GM12878 (cell line): ENCODE results near the gene SLC4A1. TPM values are rescaled to one million over a fixed set of nuclear protein-coding genes. Genes with fewer than 3 reads are reported as not detected.

Experiments
- ATAC-seq: fragments of 200-7000 bp; cut with Tn5 transposase; 3 replicates; pipeline ENCODE4 v1.9.1; 2020; ENCODE audit warnings: mild to moderate bottlenecking, moderate library complexity
- BruUV-seq: library from RNA; stranded (reverse); fragments of 400-500 nt; replicated peaks from 2 replicates; lab custom pipeline; 2021; lab: Mats Ljungman, UMichigan
- CTCF ChIA-PET: fragments of 300-600 bp; sonication (Branson Sonifier 250); formaldehyde crosslinking; extraction: SDS; loops from one replicate; lab custom pipeline; 2021; ENCODE audit warnings: inconsistent platforms; lab: Yijun Ruan, JAX
- POLR2A ChIA-PET: fragments of 350-600 bp; formaldehyde crosslinking; extraction: SDS; loops from one replicate; lab custom pipeline; 2021; ENCODE audit warnings: inconsistent platforms; lab: Charles Lee
- RAD21 ChIA-PET: fragments of 300-600 bp; sonication (Branson Sonifier 250); formaldehyde crosslinking; loops from one replicate; lab custom pipeline; 2023; ENCODE audit warnings: antibody characterized with exemption; ENCODE audit not compliant: unreplicated experiment; lab: Charles Lee
- SMC1A ChIA-PET: fragments of 300-600 bp; sonication (Branson Sonifier 250); formaldehyde crosslinking; loops from one replicate; lab custom pipeline; 2023; ENCODE audit not compliant: unreplicated experiment, uncharacterized antibody; lab: Charles Lee
- DNase-seq: peaks from one replicate; pipeline ENCODE4 v3.0.0-alpha.2; 2011; ENCODE audit warnings: low read depth, low spot score
- FAIRE-seq: peaks from 3 replicates; lab custom pipeline; 2011; peaks lifted over from hg19 to GRCh38; lab: Jason Lieb, UNC
- H2AFZ ChIP-seq: 2 replicates; pipeline ENCODE4 v1.6.0; 2011; ENCODE audit warnings: low read depth, low read length, control low read depth; ENCODE audit not compliant: control insufficient read depth
- H3K27ac ChIP-seq: 2 replicates; pipeline ENCODE4 v1.5.1; 2011; ENCODE audit warnings: control low read depth; ENCODE audit not compliant: control insufficient read depth, insufficient read depth
- H3K27me3 ChIP-seq, 2 experiments: replicated peaks in 1 of 2; 2 replicates each; pipeline versions ENCODE4 v1.6.0 to v1.6.1; 2011; ENCODE audit warnings: low read length in 1 of 2; ENCODE audit not compliant: control insufficient read depth in 2 of 2, insufficient read depth in 2 of 2
- H3K36me3 ChIP-seq, 2 experiments: 2 replicates each; pipeline ENCODE4 v1.5.1; 2011; ENCODE audit warnings: low read length in 1 of 2; ENCODE audit not compliant: control insufficient read depth in 2 of 2, insufficient read depth in 2 of 2
- H3K4me1 ChIP-seq: 2 replicates; pipeline ENCODE4 v1.6.1; 2011; ENCODE audit warnings: mild to moderate bottlenecking, low read length, moderate library complexity, mixed read lengths; ENCODE audit not compliant: control insufficient read depth, insufficient read depth
- H3K4me2 ChIP-seq: 2 replicates; pipeline ENCODE4 v1.6.0; 2011; ENCODE audit warnings: control low read depth; ENCODE audit not compliant: control insufficient read depth, insufficient read depth
- H3K4me3 ChIP-seq: fragments of 200-600 bp; sonication (generic); 2 replicates; pipeline ENCODE4 v1.5.1; 2016
- H3K79me2 ChIP-seq: 2 replicates; pipeline ENCODE4 v1.6.0; 2011; ENCODE audit warnings: low read length; ENCODE audit not compliant: control insufficient read depth, insufficient read depth
- H3K9ac ChIP-seq: 2 replicates; pipeline ENCODE4 v1.8.0; 2011; ENCODE audit warnings: low read length, control low read depth, mixed read lengths; ENCODE audit not compliant: control insufficient read depth, insufficient read depth
- H3K9me3 ChIP-seq: replicated peaks from 3 replicates; pipeline ENCODE4 v1.5.1; 2011; ENCODE audit warnings: mild to moderate bottlenecking, low read length; ENCODE audit not compliant: control insufficient read depth, insufficient read depth
- H4K20me1 ChIP-seq: 2 replicates; pipeline ENCODE4 v1.6.0; 2011; ENCODE audit not compliant: control insufficient read depth, insufficient read depth
- CTCF ChIP-seq, 3 experiments: IDR thresholded peaks in 2 of 3; conservative IDR thresholded peaks in 1 of 3; 2 replicates each; pipeline ENCODE4 v1.5.1; 2011; ENCODE audit warnings: low read depth in 3 of 3, low read length in 3 of 3, mild to moderate bottlenecking in 3 of 3, control low read depth in 2 of 3, moderate library complexity in 2 of 3, inconsistent platforms in 1 of 3, mixed read lengths in 1 of 3; ENCODE audit not compliant: control insufficient read depth in 2 of 3, insufficient read depth in 1 of 3; ENCODE audit errors: extremely low read depth in 1 of 3
- POLR2A ChIP-seq: IDR thresholded peaks from 2 replicates; pipeline ENCODE4 v1.6.1; 2011; ENCODE audit warnings: low read depth, mild to moderate bottlenecking, low read length
- WGBS: methylation state at CpG from one replicate; pipeline ENCODE4 v1.1.6; 2016; ENCODE audit warnings: low lambda C conversion rate; ENCODE audit not compliant: insufficient replicate concordance, insufficient coverage; ENCODE audit errors: missing lambda C conversion rate; 5-methylcytosine and 5-hydroxymethylcytosine counted together
- in situ Hi-C: fragments of 300-500 bp; cut with MboI; formaldehyde crosslinking; loops from 9 replicates; pipeline ENCODE4 v1.14.3; 2018; ENCODE audit warnings: mixed read lengths
- intact Hi-C: fragments of 100-400 bp; cut with micrococcal nuclease; formaldehyde crosslinking; loops from one replicate; pipeline ENCODE4 v1.14.2; 2022; ENCODE audit not compliant: unreplicated experiment
- polyA plus RNA-seq, 11 experiments: library from polyadenylated mRNA; depleted of rRNA in 4 of 11; unstranded in 6 of 11; stranded (reverse) in 5 of 11; fragments of >200 nt; fragmentation: Nextera tagmentation in 4 of 11; fragmentation: Illumina TruSeq in 1 of 11; extraction: Ambion mirVana in 4 of 11; extraction: Trizol in 1 of 11; gene quantifications; 1 replicate in 1 of 11; 2 replicates in 10 of 11; pipeline versions ENCODE4 v1.2.1 to v1.2.3, GENCODE V29; 2011 to 2016; ENCODE audit warnings: inconsistent platforms in 2 of 11, missing spikeins in 2 of 11, low read depth in 1 of 11
- total RNA-seq, 4 experiments: library from RNA; depleted of rRNA in 3 of 4; stranded (reverse); fragments of >200 nt in 3 of 4; fragmentation: Illumina TruSeq in 1 of 4; extraction: Trizol in 1 of 4; gene quantifications; 2 replicates each; pipeline versions ENCODE4 v1.2.1 to v1.2.3, GENCODE V29; 2013 to 2021
- TF ChIP-seq, protein P1 (sequence below): fragments of 450-650 bp; IDR thresholded peaks from 2 replicates; pipeline ENCODE4 v1.6.1; 2016; ENCODE audit warnings: mild to moderate bottlenecking

SLC4A1 gene
- total and polyA plus RNA-seq, 10 of the 15 experiments (the other 5 are each of a cell fraction or from before 2014, with no cell fraction given), result 0.03 TPM; not detected in 9

DNA sequence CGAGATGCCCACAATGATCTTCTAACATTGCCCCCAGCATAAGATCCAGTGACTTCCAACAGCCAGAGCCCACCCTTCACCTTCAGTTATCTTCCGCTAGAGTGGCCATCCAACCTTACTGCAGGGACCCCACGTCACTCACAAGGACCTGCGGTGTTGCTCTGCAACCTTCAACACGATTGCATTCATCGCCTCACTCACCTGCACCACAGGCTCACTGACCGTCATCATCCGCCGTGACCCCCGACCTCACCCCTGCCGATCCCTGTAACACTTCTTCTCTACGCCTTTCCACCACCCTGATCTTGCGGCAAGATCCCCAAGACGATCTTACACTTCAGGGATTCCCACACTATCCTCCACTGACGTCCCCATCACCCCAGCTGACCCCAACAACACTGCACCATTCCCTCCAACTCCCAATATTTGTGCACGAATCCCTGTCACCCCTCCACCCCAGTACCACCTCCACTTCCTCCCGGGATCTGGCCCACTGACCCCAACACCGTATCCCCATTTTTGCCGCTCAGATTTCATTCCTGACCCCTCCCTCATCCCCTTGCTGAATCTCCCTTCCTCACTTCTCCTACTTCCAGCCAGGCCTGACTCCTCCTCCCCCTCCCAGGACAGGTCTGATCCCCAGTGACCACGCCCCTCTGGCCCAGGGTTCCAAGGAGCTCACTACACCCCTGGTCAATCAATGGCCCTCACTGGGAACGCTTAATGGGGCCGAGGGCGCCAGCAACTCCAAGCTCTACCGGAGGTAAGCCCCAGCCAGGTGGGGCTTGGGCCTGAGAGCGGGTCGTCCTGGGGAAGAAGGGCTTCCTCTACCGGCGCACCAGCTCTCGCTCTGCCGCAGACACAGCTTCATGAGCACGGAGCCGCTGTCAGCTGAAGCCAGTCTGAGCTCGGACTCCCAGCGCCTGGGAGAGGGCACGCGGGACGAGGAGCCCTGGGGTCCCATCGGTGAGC, 48.1 kb upstream of the SLC4A1 start:
- ChIA-PET SMC1A (interaction anchor here (2.0 kb wide), 1 partner anchor 11 kb away, joined by 5 read pairs; no protein-coding TSS in a partner anchor), CTCF (interaction anchor here (1.9 kb wide), 1 partner anchor 106 kb away, joined by 7 read pairs; no protein-coding TSS in a partner anchor), POLR2A (interaction anchor here (0.7 to 1.0 kb wide), 2 partner anchors 11 to 118 kb away, joined by 3 read pairs; no protein-coding TSS in a partner anchor), RAD21 (interaction anchor here (0.7 kb wide), 1 partner anchor 108 kb away, joined by 3 read pairs; no protein-coding TSS in a partner anchor)
- H2AFZ ChIP-seq, result no peak overlapping the region
- H3K9me3 ChIP-seq, result no peaks in the 10 kb centered on the region
- H3K9ac ChIP-seq, result no peak overlapping the region
- in situ Hi-C loops (no loop called here), intact Hi-C loops (no loop called here)
- no peaks in the 10 kb centered on the region for H3K79me2 ChIP-seq
- H4K20me1 ChIP-seq, result 0 out of 2 replicates have a peak, but pooled peaks cover 2% of the 10 kb centered on the region
- no peak overlapping the region for H3K27ac ChIP-seq
- 21% methylated on average over 38 of the region's 38 CpGs for WGBS
- FAIRE-seq (peak; percentile 54), DNase-seq (no peak), ATAC-seq (peak; percentile 15)
- H3K4me3 ChIP-seq, result peak overlapping the region; percentile 22; the same call in 1 of the 2 replicates
- H3K4me2 ChIP-seq, result peak overlapping the region; percentile 63
- no TSS peak for BruUV-seq
- peaks cover 4 to 14% of the 10 kb centered on the region in 2 experiments; a peak in 3 of 4 replicates for H3K27me3 ChIP-seq
- H3K4me1 ChIP-seq, result peaks cover 14% of the 10 kb centered on the region
- peaks cover 0 to 13% of the 10 kb centered on the region in 2 experiments; a peak in 3 of 4 replicates for H3K36me3 ChIP-seq
- no peak for TF ChIP-seq CTCF (IDR thresholded peaks at IDR 0.05 in 2 of 3, conservative IDR thresholded peaks at IDR 0.05 in 1 of 3; ENCODE audit: control insufficient read depth in 2 of 3, extremely low read depth in 1 of 3, insufficient read depth in 1 of 3, low read depth in 3 of 3, low read length in 3 of 3)
- TF ChIP-seq, protein P1, sequence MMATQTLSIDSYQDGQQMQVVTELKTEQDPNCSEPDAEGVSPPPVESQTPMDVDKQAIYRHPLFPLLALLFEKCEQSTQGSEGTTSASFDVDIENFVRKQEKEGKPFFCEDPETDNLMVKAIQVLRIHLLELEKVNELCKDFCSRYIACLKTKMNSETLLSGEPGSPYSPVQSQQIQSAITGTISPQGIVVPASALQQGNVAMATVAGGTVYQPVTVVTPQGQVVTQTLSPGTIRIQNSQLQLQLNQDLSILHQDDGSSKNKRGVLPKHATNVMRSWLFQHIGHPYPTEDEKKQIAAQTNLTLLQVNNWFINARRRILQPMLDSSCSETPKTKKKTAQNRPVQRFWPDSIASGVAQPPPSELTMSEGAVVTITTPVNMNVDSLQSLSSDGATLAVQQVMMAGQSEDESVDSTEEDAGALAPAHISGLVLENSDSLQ, result peak; percentile 70
- peak; percentile 43; the same call in 1 of the 2 replicates for TF ChIP-seq POLR2A
